Renal cortex interstitium (tissue), 11 donors: Measurements from ENCODE around the gene ABHD17A. TPM values are rescaled to one million over a fixed set of nuclear protein-coding genes. Genes with fewer than 3 reads are reported as not detected.

Experiments
- DNase-seq, 11 donors: peaks; one replicate each; pipeline ENCODE4 v3.0.0-alpha.2; 2013; ENCODE audit warnings: low read depth in 9 of 11, low spot score in 4 of 11; ENCODE audit errors: extremely low read depth in 1 of 11
- polyA plus RNA-seq, 3 donors: library from polyadenylated mRNA; unstranded; fragments of 120-200 nt; gene quantifications; one replicate each; pipeline ENCODE4 v1.2.1, GENCODE V29; 2013; ENCODE audit not compliant: insufficient read length in 3 of 3

Gene ABHD17A
- polyA plus RNA-seq, 3 donors, result 32.3 to 66.3 (median 55.4) TPM

DNA sequence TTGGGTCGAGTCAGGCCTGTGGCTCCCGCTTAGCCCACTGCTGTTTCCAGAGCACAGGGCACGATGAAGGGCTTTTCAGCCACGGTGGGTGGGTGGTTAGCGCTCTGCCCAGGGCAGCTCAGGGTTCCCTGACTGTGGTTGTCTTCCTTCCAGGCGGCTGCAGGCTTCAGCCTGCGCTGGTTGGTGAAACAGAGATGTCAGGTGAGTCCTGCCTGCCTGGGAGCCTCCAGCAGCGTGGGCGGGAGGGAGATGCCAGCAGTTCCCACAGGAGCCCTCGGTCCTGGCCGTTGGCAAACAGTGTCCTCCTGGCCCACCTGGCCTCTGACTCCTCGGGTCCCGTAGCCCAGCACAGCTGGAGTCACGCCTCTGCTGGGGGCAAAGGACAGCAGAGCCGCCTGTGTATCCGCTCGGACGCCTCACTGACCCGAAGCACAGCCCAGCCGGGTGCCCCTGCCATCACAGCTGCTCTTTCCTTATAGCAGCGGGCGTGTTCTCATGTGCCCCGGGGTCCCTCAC lies 29.6 kb upstream of the ABHD17A start:
- no peak for DNase-seq

DNA sequence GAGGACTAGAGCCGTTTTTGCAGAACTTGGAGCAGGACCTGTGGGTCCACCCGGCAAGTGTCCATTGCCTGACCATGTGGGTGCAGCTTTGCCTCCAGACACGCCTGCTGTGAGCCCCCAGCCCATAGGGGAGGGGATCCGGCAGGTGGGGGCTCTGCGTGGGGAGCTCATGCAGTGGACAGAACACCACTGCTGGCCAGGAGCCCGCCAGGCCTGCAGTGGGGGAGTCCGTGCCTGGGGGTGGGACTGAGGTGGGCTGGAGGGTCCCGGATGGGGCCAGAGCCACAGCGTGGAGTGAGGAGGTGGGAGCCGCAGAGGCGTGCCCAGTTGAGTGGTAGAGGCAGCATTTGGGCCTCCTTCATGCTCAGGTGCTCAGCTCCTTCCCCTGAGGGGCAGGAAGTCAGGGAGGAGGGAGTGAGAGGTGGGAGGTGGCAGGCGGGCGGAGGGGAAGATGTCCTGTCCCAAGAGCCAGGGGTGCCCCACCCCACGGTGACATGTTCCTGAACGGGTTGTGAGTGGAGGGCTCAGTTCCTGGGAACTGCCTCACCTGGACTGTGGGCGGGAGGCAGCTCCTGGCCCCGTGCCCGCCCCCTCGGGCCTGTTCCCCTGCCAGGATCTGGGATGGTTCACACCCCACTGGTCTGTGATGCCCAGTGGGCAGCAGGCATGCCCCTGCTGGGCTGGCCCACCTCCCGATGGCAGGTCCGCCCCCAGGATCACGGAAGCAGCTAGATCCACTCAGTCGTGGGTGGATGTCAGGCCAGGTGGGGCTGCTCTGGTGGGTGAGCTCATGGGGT lies 28.7 kb upstream of the ABHD17A start:
- no peak for DNase-seq

DNA sequence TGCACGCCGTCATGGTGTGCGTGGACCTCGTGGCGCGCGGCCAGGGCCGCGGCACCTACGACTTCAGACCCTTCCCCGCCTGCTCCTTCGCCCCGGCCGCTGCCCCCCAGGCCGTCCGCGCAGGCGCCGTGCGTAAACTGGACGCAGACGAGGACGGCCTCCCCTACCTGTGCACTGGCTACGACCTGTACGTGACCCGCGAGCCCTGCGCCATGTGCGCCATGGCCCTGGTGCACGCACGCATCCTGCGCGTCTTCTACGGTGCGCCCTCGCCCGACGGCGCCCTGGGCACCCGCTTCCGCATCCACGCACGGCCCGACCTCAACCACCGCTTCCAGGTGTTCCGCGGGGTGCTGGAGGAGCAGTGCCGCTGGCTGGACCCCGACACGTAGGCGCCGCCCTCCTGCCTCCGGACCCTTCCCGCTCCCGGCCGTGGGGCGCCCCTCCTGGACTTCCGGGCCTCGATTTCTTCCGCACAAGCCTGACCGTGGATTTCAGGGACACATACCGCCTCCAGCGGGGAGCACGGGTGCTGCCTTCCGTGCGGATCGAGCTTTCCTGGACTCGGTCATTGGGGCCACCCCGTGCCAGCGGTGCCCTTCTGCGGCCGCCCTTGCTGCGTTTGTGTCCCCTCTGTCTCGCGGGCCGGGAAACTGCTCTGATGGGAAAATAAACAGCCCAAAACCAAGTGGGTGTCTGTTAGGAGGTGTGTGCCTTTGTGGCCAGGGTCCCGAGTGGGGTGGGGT lies 27.6 kb upstream of the ABHD17A start:
- no peak for DNase-seq

DNA sequence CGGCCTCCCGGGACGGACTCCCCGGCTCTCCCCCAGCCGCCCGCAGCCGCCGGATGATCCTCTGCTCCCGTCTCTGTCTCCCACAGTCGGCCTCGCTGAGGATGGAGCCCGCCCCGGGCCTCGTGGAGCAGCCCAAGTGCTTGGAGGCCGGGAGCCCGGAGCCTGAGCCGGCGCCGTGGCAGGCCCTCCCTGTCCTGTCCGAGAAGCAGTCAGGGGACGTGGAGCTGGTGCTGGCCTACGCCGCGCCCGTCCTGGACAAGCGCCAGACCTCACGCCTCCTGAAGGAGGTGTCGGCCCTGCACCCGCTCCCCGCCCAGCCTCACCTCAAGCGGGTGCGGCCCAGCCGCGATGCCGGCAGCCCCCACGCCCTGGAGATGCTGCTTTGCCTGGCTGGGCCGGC lies 26.7 kb upstream of the ABHD17A start:
- DNase-seq, result no peak

DNA sequence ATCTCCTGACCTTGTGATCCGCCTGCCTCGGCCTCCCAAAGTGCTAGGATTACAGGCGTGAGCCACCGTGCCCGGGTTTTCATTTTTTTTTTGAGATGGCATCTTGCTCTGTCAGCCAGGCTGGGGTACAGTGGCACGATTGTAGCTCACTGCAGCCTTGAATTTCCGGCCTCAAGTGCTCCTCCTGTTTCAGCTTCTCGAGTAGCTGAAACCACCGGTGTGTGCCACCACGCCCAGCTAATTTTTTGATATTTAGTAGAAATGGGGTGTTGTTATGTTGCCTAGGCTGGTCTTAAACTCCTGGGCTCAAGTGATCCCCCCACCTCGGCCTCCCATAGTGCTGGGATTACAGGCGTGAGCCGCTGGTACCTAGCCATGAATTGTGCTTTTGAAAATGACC lies 25.8 kb upstream of the ABHD17A start:
- no peak for DNase-seq

DNA sequence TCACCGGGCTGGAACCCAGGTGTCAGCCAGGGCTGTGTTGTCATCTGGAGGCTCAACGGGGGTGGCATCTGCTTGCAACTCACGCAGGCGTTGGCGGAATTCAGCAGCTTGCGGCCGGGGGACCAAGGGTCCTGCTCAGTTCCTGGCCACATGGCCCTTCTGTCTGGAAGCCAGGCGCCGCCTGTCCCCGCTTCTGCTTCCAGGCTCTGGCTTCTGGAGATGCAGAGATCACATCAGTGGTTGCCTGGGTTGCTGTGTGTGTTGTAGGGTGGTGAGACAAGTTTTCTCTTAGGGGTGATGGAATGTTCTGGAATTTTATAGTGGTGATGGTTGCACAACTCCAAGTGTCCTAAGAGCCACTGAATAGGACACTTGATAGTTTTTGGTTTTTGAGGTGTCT lies 24.9 kb upstream of the ABHD17A start:
- DNase-seq, result no peak

DNA sequence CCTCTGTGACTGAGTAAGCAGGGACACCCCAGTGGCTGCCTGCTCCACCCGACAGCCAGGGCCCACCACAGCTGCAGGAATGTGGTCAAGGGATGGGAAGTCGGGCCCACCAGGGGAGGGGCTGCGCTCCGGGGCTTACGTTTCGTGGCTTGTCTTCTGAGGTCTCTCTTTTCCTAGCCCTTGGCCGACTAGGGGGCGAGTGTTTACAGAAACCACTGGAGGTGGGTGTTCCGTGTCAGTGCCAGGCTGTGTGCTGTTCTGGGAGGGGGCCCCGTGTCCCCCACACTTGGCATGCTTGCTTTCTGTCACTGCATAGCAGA lies 24.4 kb upstream of the ABHD17A start:
- DNase-seq, result no peak

DNA sequence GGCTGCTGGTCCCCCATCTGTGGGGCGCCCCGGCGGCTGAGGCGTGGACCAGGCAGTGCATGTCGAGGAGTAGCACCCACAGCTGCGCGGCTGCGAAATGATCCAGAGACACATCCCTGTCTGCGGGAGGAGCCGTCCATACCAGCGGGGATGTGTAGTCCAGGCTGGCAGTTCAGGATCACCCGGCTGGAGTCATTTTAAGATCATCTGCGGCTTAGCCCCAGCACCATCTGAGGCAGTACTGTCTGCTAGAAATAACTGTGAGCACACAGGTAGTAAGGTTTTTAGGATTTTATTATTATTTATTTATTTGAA lies 23.0 kb upstream of the ABHD17A start:
- no peak for DNase-seq

DNA sequence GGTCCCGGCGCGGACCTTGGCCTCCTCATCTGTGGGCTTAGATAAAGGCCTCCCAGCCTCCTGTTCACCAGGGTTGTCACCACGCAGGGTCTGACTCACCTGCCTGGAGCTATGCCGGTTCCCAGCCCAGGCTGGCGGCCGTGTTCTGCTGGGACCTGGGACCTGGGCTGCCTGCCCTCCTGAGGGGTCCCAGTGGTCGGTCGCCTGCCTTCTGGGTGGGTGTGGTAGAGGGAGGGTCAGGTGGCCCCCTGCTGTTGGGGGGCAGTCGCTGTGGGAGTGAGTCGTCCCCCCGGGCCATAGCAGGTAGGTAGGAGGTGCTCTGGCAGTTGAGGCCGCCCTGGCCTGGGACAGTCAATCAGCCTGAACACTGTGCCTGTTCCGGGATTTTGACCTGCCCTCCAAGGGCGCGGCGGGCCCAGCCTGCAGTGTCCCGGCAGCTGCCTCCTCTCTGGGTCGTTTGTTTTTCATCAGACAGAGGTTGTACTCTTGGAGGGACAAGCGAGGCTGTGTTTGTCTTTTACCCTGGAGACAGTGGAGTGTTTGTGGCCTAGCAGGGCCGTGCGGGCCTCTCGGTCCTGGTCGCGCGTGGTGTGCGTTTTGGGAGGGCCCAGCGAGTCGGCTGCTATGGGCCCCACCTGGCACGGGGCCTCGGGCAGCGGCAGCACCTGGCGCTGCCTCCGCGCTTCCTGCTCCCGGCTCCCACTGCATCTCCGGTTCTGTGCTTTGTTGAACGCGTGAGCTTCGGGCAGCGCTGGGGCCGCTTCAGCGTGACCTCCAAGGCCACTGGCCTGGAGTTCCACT lies 22.5 kb upstream of the ABHD17A start:
- DNase-seq, result no peak

DNA sequence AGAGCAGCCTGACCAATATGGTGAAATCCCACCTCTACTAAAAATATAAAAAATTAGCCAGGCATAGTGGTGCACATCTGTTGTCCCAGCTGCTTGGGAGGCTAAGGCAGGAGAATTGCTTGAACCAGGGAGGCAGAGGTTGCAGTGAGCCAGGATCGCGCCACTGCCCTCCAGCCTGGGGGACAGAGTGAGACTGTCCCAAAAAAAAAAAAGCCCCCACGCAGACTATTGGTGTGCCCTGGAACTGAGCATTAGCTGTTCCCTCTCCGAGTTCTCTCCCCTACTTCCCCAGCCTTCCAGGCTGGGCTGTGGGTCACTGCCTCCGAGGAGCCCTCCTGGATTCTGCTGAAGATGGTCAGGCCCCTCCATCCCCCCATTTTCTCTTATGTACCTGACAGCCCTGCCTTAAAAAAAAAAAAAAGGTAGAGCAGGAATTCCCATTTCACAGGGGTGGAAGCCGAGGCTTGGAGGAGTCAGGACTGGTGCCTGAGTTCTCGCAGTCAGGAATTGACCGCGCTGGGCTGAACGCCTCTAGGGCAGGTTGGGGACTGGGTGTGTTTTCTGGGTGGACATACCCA lies 21.8 kb upstream of the ABHD17A start:
- DNase-seq, result no peak

DNA sequence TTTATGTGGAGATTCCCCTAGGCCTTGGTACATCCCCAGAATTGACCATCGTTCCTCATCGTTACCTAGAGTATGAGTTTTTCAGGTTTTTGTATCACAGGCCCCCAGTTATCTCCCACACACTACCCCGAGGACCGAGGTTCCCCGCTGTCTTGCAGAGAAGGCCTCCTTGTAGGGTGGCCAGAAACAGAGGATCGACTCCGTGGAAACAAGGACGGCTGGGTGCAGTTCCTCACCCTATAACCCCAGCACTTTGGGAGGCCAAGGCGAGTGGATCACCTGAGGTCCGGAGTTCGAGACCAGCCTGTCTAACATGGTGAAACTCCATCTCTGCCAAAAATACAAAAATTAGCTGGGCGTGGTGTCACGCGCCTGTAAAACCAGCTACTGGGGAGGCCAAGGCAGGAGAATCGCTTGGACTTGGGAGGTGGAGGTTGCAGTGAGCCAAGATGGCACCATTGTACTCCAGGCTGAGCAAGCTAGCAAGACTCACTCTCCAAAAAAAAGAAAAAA lies 20.6 kb upstream of the ABHD17A start:
- no peak for DNase-seq

DNA sequence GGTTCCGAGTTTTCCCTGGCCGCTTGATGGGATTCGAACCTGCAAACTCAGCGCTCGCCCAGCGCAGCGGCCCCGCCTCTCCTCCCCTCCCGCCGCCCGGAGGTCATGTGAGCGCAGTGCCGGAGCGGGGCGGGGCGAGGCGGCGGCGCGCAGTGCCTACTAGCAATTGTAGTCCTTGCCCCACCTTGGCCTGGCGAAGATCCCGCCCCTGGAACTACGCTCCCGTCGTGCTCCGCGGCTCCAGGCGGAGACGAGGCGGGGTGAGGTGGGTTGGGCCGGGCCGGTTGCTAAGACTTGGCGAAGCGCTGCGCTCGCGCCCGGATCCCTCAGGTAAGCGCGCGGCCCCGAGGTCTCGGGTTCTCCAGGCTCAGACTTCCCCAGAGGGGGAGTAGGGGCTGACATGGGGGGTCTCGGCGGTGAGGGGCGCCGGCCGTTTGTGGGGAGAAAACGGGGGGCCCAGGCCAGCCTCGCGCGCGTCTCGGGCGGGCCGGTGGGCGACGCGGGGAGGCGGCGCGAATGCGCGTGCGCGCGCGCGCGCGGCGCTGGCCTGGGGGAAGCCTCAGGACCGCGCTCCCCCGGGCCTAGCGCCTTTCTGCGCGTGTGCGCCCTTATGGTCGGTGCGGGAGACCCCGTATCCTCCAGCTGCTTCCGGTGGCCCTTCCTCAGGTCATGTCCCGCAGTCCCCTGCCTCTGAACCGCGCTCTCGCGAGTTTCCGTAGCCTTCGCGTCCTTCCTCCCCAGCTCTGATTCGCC lies 20.0 kb upstream of the ABHD17A start, which contains the start of the genes ADAT3 and SCAMP4:
Gene ADAT3, plus strand, starts transcription at position 290 of the 753 bp plus-strand sequence. CDS start 6,649 bp downstream, outside the sequence.
Gene SCAMP4, plus strand, starts transcription at position 290 of the 753 bp plus-strand sequence. CDS start 9,621 bp downstream, outside the sequence.
- DNase-seq, result peak; percentile 90 to 98 (median 96)

DNA sequence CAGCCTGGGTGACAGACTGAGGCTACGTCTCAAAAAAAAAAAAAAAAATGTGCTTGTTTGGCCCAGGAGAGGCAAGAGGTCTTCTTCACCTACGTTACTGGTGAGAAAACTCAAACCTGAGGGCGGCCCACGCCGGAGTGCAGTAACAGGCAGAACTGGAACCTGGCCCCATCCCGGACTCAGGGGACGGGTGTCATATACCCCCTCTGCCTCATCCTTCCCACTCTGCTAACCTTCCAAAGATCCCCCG lies 19.5 kb upstream of the ABHD17A start:
- no peak for DNase-seq

DNA sequence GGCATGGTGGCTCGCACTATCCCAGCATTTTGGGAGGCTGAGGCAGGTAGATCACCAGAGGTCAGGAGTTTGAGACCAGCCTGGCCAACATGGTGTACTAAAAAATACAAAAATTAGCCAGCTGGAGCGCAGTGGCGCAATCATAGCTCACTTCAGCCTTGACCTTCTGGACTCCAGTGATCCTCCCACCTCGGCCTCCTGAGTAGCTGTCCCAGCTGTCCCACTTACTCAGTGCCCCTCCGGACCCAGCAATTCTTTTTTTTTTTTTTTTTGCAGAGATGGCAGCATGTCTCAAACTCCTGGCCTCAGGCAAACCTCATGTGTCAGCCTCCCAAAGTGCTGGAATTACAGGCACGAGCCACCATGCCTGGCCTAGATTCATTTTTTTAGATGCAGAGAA lies 17.6 kb upstream of the ABHD17A start:
- DNase-seq, result no peak

DNA sequence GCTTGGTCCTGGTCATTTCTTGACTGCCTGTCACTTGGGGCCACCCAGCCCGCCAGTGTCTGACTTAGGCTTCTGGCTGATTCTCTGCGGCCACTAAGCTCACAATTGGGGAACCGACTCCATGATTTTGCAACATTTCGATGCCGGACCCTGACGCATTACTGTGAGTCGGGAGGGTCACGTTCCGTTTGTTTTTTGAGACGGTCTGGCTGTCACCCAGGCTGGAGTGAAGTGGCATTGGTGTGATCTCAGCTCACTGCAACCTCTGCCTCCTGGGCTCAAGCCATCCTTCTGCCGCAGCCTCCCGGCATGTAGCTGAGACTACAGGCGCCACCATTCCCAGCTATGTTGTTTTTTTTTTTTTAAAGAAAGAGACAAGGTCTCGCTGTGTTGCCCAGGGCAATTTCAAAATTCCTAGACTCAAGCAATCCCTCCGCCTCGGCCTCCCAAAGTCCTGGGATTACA lies 16.7 kb upstream of the ABHD17A start:
- DNase-seq, result no peak

DNA sequence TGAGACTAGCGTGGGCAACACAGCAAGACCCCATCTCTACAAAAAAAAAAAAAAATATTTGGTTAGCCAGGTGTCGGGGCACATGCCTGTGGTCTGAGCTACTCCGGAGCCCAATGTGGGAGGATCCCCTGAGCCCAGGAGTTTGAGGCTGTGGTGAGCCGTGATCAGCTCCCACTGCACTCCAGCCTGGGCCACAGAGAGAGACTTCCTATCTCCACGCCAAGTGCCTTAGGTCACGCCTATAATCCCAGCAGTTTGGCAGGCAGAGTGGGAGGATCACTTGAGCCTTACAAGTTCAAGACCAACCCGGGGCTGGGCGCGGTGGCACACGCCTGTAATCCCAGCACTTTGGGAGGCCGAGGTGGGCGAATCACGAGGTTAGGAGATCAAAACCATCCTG lies 11.2 kb upstream of the ABHD17A start:
- no peak for DNase-seq

DNA sequence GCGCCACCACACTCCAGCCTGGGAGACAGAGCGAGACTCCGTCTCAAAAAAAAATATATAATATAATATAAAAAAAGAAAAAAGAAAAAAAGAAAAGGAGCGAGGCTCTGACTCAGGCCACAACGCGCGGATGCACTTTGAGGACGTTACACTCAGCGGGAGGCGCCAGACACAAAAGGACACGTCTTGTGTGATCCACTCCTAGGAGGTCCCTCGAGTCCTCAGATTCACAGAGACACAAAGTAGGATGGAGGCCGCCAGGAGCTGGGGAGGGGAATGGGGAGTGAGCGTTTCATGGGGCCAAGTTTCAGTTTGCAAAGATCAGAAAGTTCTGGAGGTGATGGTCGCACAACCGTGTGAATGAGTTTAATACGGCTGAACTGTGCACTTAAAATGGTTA lies 8.5 kb upstream of the ABHD17A start:
- DNase-seq, result no peak

DNA sequence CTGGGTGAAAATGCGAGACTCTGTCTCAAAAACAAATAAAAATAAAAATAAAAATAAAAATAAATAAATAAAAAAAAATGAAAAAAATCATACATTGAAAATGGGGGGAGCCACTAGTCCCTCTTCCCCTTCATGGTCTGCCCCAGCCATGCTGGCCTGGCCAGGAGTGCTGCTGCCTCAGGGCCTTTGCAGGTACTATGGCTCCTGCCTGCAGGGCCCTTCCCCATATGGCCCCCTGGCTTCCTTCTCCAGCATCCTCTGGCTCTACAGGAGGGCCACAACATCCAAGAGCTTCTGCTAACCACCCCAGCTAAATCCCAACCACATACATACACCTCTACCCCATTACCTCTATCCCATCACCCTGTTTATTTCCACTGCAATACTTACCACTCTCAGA lies 4.6 kb upstream of the ABHD17A start:
- DNase-seq, result no peak

DNA sequence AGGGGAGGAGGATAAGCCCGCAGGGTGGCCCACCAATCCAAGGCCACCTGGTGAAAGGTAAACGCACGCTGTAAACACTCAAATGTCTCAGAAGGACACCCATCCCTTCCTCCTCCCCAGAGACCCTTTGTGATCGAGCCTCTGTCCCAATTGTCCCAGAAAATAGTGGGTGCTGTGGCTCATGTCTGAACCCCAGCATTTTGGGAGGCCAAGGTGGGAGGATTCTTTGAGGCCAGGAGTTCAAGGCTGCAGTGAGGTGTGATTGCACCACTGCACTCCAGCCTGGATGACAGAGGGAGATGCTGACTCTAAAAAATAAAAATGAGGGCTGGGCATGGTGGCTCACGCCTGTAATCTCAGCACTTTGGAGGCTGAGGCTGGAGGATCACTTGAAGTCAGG lies 3.1 kb upstream of the ABHD17A start:
- no peak for DNase-seq
